Panc1 (cell line): ENCODE measurements around the gene FNBP1L. TPM values are rescaled to one million over a fixed set of nuclear protein-coding genes. Genes with fewer than 3 reads are reported as not detected.

Experiments used
- ATAC-seq: fragments of 200-7000 bp; cut with Tn5 transposase; 2 replicates; pipeline ENCODE4 v1.9.1; 2020; ENCODE audit warnings: mild to moderate bottlenecking, moderate library complexity
- BruUV-seq: library from RNA; stranded (reverse); fragments of 400-500 nt; replicated peaks from 2 replicates; lab custom pipeline; 2021; lab: Mats Ljungman, UMichigan
- CTCF ChIA-PET: fragments of 300-600 bp; sonication (Branson Sonifier 250); formaldehyde crosslinking; loops from one replicate; lab custom pipeline; 2022; ENCODE audit warnings: antibody characterized with exemption; lab: Charles Lee
- POLR2A ChIA-PET: fragments of 300-600 bp; sonication (Branson Sonifier 250); formaldehyde crosslinking; loops from one replicate; lab custom pipeline; 2022; ENCODE audit warnings: antibody characterized with exemption; lab: Charles Lee
- DNase-seq: peaks from one replicate; pipeline ENCODE4 v3.0.0-alpha.2; 2010; ENCODE audit warnings: low read depth, low spot score
- H3K27ac ChIP-seq: 2 replicates; pipeline ENCODE4 v1.5.1; 2011; ENCODE audit warnings: mild to moderate bottlenecking, low read length, inconsistent platforms
- H3K27me3 ChIP-seq: fragments of 200-500 bp; sonication (Bioruptor generic); 2 replicates; pipeline ENCODE4 v1.6.0; 2014; ENCODE audit warnings: low read length, inconsistent platforms; ENCODE audit not compliant: control insufficient read depth, insufficient read depth
- H3K36me3 ChIP-seq: fragments of 200-500 bp; sonication (Bioruptor generic); 2 replicates; pipeline ENCODE4 v1.5.1; 2014; ENCODE audit warnings: inconsistent platforms, mild to moderate bottlenecking, low read length, moderate library complexity; ENCODE audit not compliant: control insufficient read depth, insufficient read depth
- H3K4me1 ChIP-seq: 2 replicates; pipeline ENCODE4 v1.5.1; 2011; ENCODE audit warnings: inconsistent platforms, mild to moderate bottlenecking, low read length, moderate library complexity; ENCODE audit not compliant: control insufficient read depth, insufficient read depth
- H3K4me3 ChIP-seq, 2 experiments: 2 replicates each; pipeline ENCODE4 v1.5.1; 2011 to 2012; ENCODE audit warnings: low read depth in 2 of 2, low read length in 2 of 2, mild to moderate bottlenecking in 2 of 2, inconsistent platforms in 1 of 2, moderate library complexity in 1 of 2
- H3K9me3 ChIP-seq: fragments of 200-500 bp; sonication (Bioruptor generic); 2 replicates; pipeline ENCODE4 v1.5.1; 2014; ENCODE audit warnings: low read depth, mild to moderate bottlenecking, inconsistent platforms, low read length, moderate library complexity; ENCODE audit not compliant: control insufficient read depth, insufficient read depth
- CTCF ChIP-seq: fragments of 450-650 bp; IDR thresholded peaks from 2 replicates; pipeline ENCODE4 v1.5.1; 2017; ENCODE audit warnings: mild to moderate bottlenecking
- POLR2AphosphoS5 ChIP-seq: IDR thresholded peaks from 2 replicates; pipeline ENCODE4 v1.6.1; 2012; ENCODE audit warnings: mild to moderate bottlenecking, low read depth, low read length, moderate library complexity
- REST ChIP-seq, 2 experiments: IDR thresholded peaks; 2 replicates each; pipeline ENCODE4 v1.6.1; 2011 to 2012; ENCODE audit warnings: low read depth in 2 of 2, control low read depth in 1 of 2, low read length in 1 of 2, mild to moderate bottlenecking in 1 of 2, moderate library complexity in 1 of 2; ENCODE audit not compliant: insufficient read depth in 1 of 2
- SIN3A ChIP-seq: IDR thresholded peaks from 2 replicates; pipeline ENCODE4 v1.6.1; 2012; ENCODE audit warnings: low read depth, mild to moderate bottlenecking, low read length, moderate library complexity, borderline replicate concordance; ENCODE audit not compliant: insufficient read depth
- TCF7L2 ChIP-seq: IDR thresholded peaks from 2 replicates; pipeline ENCODE4 v1.6.1; 2011; ENCODE audit warnings: mild to moderate bottlenecking, low read depth, low read length, inconsistent platforms
- in situ Hi-C: cut with HindIII; loops from 2 replicates; pipeline ENCODE4 v1.10.0; 2016; ENCODE audit warnings: low sequenced_read_pairs, low pct_unique_long_range_greater_than_20kb
- intact Hi-C: fragments of 100-400 bp; cut with micrococcal nuclease; formaldehyde crosslinking; loops from one replicate; pipeline ENCODE4 v1.10.0; 2022; ENCODE audit not compliant: unreplicated experiment
- total RNA-seq: library from RNA; stranded (reverse); gene quantifications from one replicate; pipeline ENCODE4 v1.2.1, GENCODE V29; 2021; ENCODE audit not compliant: unreplicated experiment

Gene FNBP1L
- total RNA-seq, 1 experiment from 2014 or later: 25.1 TPM

- intact Hi-C loops: no loop called here
- DNase-seq (no peak), ATAC-seq (no peak)
- no TSS peak for BruUV-seq
- Histone ChIP-seq H3K4me1 (no peaks in the 10 kb centered on the region), H3K36me3 (peaks cover 2% of the 10 kb centered on the region), H3K27me3 (no peaks in the 10 kb centered on the region), H3K9me3 (no peaks in the 10 kb centered on the region), H3K27ac (no peak overlapping the region), H3K4me3 (no peak overlapping the region)
- POLR2A ChIA-PET: no interaction called here
- in situ Hi-C loops: no loop called here
- CTCF ChIA-PET: no interaction called here
- TF ChIP-seq CTCF (no peak), TCF7L2 (no peak), SIN3A (no peak), REST (IDR thresholded peaks at IDR 0.05; ENCODE audit: insufficient read depth in 1 of 2, low read depth in 2 of 2, low read length in 1 of 2) (no peak), POLR2AphosphoS5 (no peak)
Measured at GRCh38 chr1:93574511-93574910, 126.6 kb downstream of the FNBP1L start.

- ATAC-seq (no peak), DNase-seq (no peak)
- ChIA-PET POLR2A (no interaction called here), CTCF (no interaction called here)
- TF ChIP-seq CTCF (no peak), TCF7L2 (no peak), POLR2AphosphoS5 (no peak), REST (IDR thresholded peaks at IDR 0.05; ENCODE audit: insufficient read depth in 1 of 2, low read depth in 2 of 2, low read length in 1 of 2) (no peak), SIN3A (no peak)
- BruUV-seq: no TSS peak
- Histone ChIP-seq H3K9me3 (no peaks in the 10 kb centered on the region), H3K4me1 (no peaks in the 10 kb centered on the region), H3K27ac (no peak overlapping the region), H3K36me3 (peaks cover under 1% of the 10 kb centered on the region), H3K27me3 (no peaks in the 10 kb centered on the region), H3K4me3 (no peak overlapping the region)
- intact Hi-C loops (no loop called here), in situ Hi-C loops (no loop called here)
Measured at GRCh38 chr1:93574991-93575390, 127.1 kb downstream of the FNBP1L start.
